ENCODE measurements around the gene LGR6.
"Not testable (repeated sequence)": the region's sequence is repeated elsewhere in the genome, so short reads cannot be mapped to it uniquely, and the experiment has no call there.

Gene LGR6

GRCh38 chr1:202179828-202180750, 13.5 kb upstream of the LGR6 start:
- DNase-seq (ENCODE audit: low read depth, low spot score), result no peak

- not testable (repeated sequence) for DNase-seq (ENCODE audit: low read depth, low spot score)
Observed at GRCh38 chr1:202180751-202181139, 12.9 kb upstream of the LGR6 start.

GRCh38 chr1:202181586-202181985, 12.0 kb upstream of the LGR6 start:
- DNase-seq (ENCODE audit: low read depth, low spot score), result no peak

- DNase-seq (ENCODE audit: low read depth, low spot score), result no peak
Observed at GRCh38 chr1:202182040-202182877, 11.3 kb upstream of the LGR6 start.

- DNase-seq (ENCODE audit: low read depth, low spot score), result peak; percentile 98
Observed at GRCh38 chr1:202184750-202185460, 8.7 kb upstream of the LGR6 start.

GRCh38 chr1:202186327-202186726, 7.3 kb upstream of the LGR6 start:
- no peak for DNase-seq (ENCODE audit: low read depth, low spot score)

GRCh38 chr1:202187041-202187671, 6.4 kb upstream of the LGR6 start:
- DNase-seq (ENCODE audit: low read depth, low spot score), result no peak

GRCh38 chr1:202187697-202188407, 5.7 kb upstream of the LGR6 start:
- DNase-seq (ENCODE audit: low read depth, low spot score), result no peak

- peak; percentile 82 for DNase-seq (ENCODE audit: low read depth, low spot score)
Observed at GRCh38 chr1:202189001-202189790, 4.4 kb upstream of the LGR6 start.

- peak; percentile 33 for DNase-seq (ENCODE audit: low read depth, low spot score)
Observed at GRCh38 chr1:202189918-202190715, 3.5 kb upstream of the LGR6 start.

- not testable (repeated sequence) for DNase-seq (ENCODE audit: low read depth, low spot score)
Observed at GRCh38 chr1:202191391-202191790, 2.2 kb upstream of the LGR6 start.

- peak; percentile 94 for DNase-seq (ENCODE audit: low read depth, low spot score)
Observed at GRCh38 chr1:202192770-202193613, 607 bp upstream of the LGR6 start.

- no peak for DNase-seq (ENCODE audit: low read depth, low spot score)
Observed at GRCh38 chr1:202194328-202194648, 689 bp downstream of the LGR6 start.

- no peak for DNase-seq (ENCODE audit: low read depth, low spot score)
Observed at GRCh38 chr1:202197653-202198365, 4.2 kb downstream of the LGR6 start.

- no peak for DNase-seq (ENCODE audit: low read depth, low spot score)
Observed at GRCh38 chr1:202198366-202198724, 4.7 kb downstream of the LGR6 start.

- DNase-seq (ENCODE audit: low read depth, low spot score), result no peak
Observed at GRCh38 chr1:202199040-202199889, 5.7 kb downstream of the LGR6 start.

- peak; percentile 53 for DNase-seq (ENCODE audit: low read depth, low spot score)
Observed at GRCh38 chr1:202200112-202200548, 6.5 kb downstream of the LGR6 start.

Data from ELF-1 (cell line).